PFSK-1 (cell line): Measurements from ENCODE around the gene FAM234B.

Experiments
- FOXP2 ChIP-seq: optimal IDR thresholded peaks from 2 replicates; pipeline ENCODE3; 2011; ENCODE audit warnings: borderline replicate concordance, control low read depth, inconsistent platforms; ENCODE audit not compliant: insufficient read depth; ENCODE audit errors: extremely low read length, extremely low read depth
- POLR2AphosphoS5 ChIP-seq: IDR thresholded peaks from 2 replicates; pipeline ENCODE4 v1.6.1; 2012; ENCODE audit warnings: low read depth, mild to moderate bottlenecking, control low read depth, low read length, moderate library complexity
- REST ChIP-seq, 2 experiments: IDR thresholded peaks; 2 replicates each; pipeline versions ENCODE4 v1.6.1 to v1.8.0; 2011 to 2012; ENCODE audit warnings: low read depth in 2 of 2, low read length in 2 of 2, control low read depth in 1 of 2, inconsistent platforms in 1 of 2, mild to moderate bottlenecking in 1 of 2, moderate library complexity in 1 of 2; ENCODE audit not compliant: insufficient read depth in 1 of 2
- SIN3A ChIP-seq: IDR thresholded peaks from 2 replicates; pipeline ENCODE4 v1.6.1; 2012; ENCODE audit warnings: mild to moderate bottlenecking, low read length, moderate library complexity, borderline replicate concordance; ENCODE audit not compliant: insufficient read depth
- TAF1 ChIP-seq: IDR thresholded peaks from 2 replicates; pipeline ENCODE4 v1.6.1; 2012; ENCODE audit warnings: low read length, control low read depth, borderline replicate concordance; ENCODE audit not compliant: insufficient read depth

The FAM234B gene

GRCh38 chr12:13045816-13046215, 1.6 kb downstream of the FAM234B start:
- TF ChIP-seq FOXP2 (no peak), TAF1 (no peak), SIN3A (no peak), POLR2AphosphoS5 (no peak), REST (IDR thresholded peaks at IDR 0.05; ENCODE audit: insufficient read depth in 1 of 2, low read depth in 2 of 2, low read length in 2 of 2) (no peak)

- no peak for TF ChIP-seq SIN3A
Measured at GRCh38 chr12:13046964-13047363, 2.8 kb downstream of the FAM234B start.

DNA sequence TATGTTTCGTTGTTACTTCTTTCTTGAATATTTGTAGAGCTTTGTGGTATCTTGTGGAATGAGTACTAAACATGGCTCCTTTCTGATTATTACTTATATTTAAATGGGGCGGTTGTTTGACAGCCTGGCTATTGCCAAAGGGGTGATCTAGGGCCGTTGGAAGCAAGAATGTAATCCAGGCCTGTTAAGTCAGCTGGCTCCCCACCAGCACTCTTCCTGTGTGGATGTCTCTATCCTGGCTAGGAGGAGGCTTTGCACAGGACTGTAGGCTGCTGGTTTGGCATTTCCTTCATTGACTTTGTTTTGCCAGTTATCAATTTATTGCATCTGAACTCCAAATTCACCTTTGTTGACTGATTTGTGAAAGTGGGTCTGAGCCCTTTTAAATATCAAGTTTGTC, 5.6 kb downstream of the FAM234B start:
- no peak for TF ChIP-seq REST (IDR thresholded peaks at IDR 0.05; ENCODE audit: insufficient read depth in 1 of 2, low read depth in 2 of 2, low read length in 2 of 2)
- TF ChIP-seq FOXP2, result no peak
- no peak for TF ChIP-seq POLR2AphosphoS5
- TF ChIP-seq SIN3A, result no peak
- TF ChIP-seq TAF1, result no peak

DNA sequence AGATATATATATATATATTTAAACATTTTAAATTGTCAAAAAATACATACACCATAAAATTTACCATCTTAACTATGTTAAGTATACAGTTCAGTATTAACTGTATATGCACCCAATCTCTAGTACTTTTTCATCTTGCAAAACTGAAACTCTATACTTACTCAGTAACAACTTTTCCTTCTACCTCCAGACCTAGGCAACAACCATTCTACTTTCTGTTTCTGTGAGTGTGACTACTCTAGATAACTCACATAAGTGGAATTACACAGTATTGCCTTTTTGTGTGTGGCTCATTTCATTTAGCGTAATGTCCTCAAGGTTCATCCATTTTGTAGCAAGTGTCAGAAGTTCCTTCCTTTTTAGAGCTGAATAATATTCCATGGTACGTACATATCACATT, 8.2 kb downstream of the FAM234B start:
- TF ChIP-seq FOXP2, result no peak
- TF ChIP-seq REST (IDR thresholded peaks at IDR 0.05; ENCODE audit: insufficient read depth in 1 of 2, low read depth in 2 of 2, low read length in 2 of 2), result no peak
- no peak for TF ChIP-seq SIN3A
- no peak for TF ChIP-seq POLR2AphosphoS5
- TF ChIP-seq TAF1, result no peak

GRCh38 chr12:13060581-13060980, 16.4 kb downstream of the FAM234B start:
- TF ChIP-seq SIN3A (no peak), POLR2AphosphoS5 (no peak), FOXP2 (no peak), REST (IDR thresholded peaks at IDR 0.05; ENCODE audit: insufficient read depth in 1 of 2, low read depth in 2 of 2, low read length in 2 of 2) (no peak), TAF1 (no peak)
